ENCODE results near the gene MUSTN1.

Gene MUSTN1

DNA sequence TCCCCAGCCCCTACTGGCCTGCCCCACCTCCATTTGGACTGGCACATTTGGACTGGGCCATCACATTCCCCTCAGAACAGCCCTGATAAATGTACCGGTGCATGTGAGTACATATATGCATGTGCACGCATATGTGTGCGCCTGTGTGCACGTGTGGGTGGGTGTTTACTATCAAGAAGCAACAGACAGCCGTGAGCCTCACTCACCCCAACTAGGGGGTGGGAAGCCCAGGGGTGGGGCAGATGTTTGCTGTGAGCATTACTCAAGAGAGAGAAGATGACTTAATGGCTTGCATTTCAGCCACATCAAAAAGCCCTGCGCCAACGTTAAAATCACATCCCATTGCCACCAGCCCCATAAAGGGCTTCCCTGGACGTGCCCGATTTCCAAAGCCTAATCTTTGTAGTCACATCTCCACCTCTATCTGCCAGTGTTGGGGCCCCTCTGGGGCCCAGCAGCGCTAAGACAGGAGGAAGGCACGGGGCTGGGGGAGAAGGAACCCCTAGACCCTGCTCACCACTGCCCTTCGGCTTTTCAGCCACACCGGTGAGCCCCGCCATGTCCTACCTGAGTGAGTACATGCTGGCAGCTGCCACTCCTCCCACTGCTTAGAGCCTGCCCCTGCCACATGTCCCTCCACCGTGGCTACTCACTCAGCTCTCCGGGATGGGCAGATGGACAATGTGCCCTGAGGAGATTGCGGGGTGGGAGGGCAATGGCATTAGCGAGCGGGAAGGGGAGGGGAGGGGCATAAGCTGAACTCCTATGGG, 29.4 kb downstream of the MUSTN1 start:
- no peak for DNase-seq (ENCODE audit: low read depth in 2 of 2)

DNA sequence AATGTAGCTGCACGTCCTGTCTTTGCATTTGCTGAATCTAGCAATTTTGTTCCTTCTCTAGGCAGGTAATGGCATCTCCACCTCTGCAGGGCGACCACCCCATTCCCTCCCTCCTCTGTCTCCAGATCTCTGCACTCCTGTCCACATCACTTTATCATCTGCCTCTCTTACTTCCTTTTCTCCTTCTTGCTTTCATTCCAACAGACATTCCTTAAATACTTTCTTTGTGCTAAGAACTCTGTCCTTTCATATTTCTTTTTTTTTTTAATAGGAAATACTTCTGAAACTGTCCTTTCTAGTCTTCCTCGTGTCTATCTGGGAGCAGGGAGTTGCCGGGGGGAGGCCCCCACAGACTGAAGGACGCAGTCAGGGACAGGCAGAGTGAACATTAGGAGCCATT, 33.0 kb downstream of the MUSTN1 start:
- DNase-seq (ENCODE audit: low read depth in 2 of 2) = no peak

DNA sequence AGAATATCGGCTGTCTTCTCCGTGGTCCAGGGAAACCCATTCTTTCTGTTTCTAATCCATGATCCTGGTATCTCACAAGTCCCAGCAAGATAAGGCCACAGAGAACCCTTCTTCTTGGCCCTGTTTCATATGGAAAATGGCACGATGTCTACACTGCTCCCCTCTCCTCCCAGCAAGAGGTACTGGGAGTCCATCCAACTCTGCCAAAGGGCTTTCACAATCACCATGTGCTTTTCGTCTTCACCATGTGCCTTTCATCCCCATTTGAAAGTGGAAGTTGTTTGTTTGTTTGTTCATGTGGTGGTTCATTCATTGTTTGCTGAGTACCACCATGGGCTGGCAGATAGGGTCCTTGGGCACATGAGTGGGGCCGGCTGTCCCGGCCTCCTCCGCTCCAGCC, 34.7 kb downstream of the MUSTN1 start:
- no peak for DNase-seq (ENCODE audit: low read depth in 2 of 2)

DNA sequence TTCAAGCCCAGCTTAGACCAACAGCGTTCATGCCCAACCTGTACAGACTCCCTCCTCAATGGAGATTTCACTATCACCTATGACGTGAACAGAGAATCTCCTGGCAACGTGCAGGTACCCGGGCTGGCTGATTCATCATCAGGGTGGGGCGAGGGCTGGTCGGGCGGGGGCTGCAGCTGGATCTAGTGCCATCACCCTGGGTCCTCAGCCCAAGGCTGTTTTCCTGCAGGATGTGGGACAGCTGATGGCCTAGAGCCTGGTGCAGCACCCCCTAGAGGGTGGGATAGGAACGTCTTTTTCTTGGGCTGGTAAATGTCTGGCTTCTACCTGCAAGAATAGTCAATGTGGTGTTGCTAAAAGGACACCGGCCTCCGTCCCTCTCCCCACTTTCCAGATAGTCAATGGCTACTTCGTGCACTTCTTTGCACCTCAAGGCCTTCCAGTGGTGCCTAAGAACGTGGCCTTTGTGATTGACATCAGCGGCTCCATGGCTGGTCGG, 35.8 kb downstream of the MUSTN1 start:
- no peak for DNase-seq (ENCODE audit: low read depth in 2 of 2)

DNA sequence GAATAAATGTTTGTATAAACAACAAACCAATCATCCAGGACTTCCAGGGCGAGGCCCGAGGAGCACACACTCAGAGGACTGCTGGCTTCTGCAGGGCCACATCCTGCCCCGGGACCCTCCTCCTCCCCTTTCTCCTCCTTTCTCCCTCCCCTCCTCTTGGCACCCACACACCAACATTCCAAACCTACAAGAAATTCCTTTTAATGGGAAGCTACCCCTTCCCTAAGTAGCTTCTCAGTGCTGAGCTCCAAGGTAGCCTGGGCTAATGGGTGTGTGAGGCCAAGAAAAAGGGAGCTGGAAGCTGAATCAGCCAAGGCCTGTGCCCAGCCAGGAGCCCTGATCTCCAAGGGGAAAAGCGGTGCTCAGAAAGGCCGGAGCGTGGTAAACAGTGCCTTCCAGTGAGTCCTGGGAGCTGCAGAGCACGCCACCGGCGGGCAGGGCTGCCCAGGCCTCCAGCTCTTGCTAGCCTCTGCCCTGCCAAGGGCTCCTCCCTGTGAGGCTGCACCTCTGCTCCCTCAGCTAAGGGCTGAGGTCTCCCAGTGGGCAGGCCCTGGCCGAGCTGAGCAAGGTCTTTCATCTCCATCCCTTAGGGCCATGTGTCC, 36.3 kb downstream of the MUSTN1 start:
- no peak for DNase-seq (ENCODE audit: low read depth in 2 of 2)

DNA sequence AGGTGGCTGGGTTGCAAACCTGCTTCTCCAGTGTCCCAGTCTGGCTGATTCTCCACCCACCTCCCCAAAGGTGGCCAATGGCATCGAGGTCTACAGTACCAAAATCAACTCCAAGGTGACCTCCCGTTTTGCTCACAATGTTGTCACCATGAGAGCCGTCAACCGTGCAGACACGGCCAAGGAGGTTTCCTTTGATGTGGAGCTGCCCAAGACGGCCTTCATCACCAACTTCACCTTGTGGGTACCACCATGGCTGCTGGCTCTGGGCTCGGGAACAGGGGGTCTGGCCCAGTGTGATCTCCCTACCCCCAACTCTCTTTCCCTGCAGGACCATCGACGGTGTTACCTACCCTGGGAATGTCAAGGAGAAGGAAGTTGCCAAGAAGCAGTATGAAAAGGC, 38.4 kb downstream of the MUSTN1 start:
- DNase-seq (ENCODE audit: low read depth in 2 of 2) = no peak

DNA sequence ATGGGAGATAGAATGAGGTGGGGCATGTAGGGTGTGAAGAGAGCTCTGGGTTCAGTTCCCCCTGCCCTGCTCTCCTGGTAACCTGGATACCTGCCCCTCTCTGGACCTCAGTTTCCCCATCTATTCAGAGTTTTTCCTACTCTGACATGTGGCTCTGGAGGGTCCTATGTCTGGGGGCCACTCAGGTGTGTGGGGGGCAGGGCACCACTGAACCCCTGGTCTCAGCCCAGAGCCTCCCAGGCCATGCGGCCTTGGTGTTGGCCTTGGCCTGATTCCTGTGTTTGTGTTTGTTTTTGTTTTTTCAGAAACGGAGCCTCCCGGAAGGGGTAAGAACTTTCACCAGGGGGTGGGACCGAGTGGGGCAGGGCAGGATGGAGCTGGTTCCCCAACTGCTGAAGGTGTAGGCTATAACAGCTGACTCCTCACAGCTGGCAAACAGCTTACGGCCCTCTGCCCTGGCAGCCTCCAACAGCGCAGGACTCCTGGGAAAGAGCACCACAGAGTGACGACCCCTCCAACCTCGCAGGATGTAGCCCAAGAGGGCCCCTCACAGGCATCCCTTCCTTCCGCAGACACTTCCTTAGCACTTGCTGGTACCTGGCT, 39.4 kb downstream of the MUSTN1 start:
- DNase-seq (ENCODE audit: low read depth in 2 of 2) = no peak

DNA sequence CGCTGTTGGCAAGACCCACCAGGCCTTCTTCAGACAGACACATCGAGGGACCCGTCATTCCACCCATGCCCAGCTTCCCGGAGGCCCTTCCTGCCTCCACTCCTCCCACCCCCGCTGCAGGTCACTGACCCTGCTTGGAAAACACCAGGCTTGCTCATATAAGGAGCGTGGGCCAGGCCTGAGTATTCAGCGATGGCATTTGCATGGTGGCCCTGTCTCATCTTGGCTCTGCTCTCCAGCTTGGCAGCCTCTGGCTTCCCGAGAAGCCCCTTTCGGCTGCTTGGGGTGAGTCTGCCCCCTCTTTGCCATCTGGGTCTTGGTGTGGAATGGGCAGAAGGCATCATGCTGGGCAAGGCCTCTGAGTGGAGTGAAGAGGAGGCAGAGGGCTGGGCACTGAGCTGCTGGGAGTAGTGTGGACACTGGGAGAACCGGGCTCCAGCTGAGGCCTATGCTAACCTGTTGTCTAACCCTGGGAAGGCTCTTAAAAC, 40.2 kb downstream of the MUSTN1 start, which contains the start of gene ITIH3:
ITIH3 (plus strand) TSS at position 185 of the 488 bp plus-strand sequence; CDS start at position 193, 8 bp downstream.
- no peak for DNase-seq (ENCODE audit: low read depth in 2 of 2)

DNA sequence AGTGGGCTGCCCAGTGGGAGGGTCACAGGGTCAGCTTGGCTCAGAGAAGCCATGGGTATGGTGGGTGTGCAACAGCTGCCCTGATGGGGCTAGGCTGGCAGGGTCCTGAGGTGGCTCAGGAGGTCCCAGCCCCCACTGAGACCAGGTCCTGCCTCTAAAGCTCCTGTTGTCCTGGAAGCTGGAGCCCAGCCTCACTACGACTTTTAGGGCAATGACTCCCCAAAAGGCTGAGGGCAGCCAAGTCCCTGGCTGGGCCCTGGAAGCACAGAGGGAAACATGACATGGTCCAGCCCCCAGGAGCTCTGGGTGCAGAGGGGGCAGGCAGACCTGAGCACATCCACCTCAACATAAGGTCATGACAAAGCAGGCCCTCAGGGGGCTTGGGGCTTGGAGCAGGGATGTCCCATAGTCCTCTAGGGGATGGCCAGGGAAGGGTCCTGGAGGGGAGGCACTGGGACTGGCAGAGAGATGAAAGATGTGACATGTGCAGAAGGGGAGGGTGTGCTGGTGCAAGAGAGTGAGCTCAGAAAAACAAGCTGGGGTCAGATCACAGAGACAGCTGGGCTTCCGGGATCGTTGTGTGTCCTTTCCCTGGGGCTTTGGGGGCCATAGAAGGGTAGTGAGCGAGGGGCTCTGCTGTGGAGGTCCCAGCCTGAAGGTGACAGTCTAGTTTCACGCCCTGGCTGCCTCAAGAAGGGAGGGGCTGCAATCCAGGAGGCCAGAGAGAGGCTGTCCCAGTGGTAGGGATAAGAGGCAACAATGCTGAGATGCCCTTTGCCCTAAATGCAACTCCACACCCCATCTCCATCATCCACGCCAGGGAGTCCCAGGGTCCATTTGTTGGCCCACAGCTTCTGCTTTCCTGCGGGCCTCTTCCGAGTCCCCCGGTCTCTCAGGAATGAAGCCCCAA, 40.9 kb downstream of the MUSTN1 start:
- no peak for DNase-seq (ENCODE audit: low read depth in 2 of 2)

DNA sequence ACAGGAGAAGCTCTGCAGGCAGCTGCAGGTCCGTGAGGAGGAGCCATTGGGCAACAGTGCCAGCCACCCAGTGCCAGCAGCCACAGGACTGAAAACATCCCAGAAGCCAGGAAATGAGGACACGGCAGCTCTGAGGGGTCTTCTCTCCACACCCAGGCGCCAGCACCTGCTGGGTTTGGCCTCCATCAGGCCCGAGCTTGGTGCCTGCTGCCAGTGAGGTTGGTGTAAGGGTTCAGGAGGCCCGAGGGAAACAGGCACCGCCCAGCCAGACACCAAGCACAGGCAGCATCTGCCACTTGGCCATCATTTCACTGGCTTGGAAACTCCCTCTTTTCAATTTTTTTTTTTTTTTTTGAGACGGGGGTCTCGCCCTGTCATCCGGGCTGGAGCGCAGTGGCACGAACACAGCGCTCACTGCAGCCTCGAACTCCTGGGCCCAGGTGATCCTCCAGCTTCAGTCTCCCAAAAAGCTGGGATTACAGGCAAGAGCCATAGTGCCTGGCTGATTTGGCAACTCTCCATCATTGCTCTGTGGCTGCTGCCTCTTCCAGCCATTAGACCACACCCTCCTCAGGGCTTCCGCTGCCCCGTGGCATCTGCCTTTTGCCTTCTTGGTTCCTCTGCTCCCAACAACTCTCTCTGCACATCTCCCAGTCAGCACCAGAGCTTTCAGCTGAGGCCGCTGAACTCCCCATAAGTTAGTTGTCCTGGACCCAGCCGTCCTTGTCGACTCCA, 41.7 kb downstream of the MUSTN1 start:
- no peak for DNase-seq (ENCODE audit: low read depth in 2 of 2)

DNA sequence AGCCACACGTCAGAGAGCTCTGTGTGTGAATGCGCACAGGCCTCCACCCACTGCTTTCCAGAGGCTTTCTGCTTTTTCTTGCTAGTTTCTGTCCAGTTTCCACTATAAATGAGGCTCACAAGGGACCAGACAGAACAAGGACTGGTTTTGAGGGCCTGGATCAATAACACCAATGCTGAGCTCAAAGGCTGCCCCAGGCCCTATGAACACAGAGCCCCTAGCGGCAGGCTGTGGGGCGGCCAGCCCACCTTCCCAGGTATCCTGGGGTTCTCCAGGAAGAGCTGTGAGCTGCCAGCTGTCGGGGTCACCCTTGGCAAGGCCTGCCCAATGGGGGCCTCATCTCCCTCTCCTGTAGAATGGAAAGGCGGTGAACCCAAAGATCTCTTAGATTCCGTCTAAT, 42.4 kb downstream of the MUSTN1 start:
- DNase-seq (ENCODE audit: low read depth in 2 of 2) = no peak

DNA sequence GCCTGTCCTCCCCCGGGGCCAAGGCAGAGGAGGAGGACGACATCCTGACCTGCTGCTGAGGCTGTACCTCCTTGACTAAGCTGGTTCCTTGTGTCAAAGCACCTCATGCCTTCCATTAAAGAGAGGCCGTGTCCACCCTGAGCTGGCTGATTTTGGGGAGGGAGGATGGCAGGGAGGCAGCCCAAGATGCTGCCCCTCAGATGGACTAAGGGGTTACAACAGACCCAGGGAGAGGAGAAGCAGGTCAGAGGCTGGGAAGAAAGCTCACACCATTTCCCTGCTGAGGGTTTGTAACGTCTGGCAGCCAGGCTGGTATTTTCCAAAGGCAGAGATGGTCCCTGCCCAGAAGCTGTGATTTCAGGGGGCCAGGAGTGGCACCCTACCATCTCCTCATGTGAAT, 42.9 kb downstream of the MUSTN1 start:
- no peak for DNase-seq (ENCODE audit: low read depth in 2 of 2)

DNA sequence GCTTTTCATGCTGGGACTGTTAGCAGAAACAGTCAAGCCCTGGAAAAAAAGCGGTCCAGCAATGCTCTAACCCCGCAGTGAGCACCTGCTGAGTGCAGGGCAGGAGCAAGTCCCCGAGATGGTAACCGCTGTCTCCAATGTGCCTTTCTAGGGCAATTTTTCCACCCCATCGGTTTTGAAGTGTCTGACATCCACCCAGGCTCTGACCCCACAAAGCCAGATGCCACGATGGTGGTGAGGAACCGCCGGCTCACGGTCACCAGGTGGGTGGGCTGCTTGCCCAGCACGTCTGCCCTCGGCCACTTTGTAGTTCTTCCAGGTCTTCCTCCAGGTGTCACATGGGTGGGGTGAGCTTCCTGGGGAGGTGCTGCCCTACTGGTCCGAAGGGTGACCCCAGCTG, 43.5 kb downstream of the MUSTN1 start:
- DNase-seq (ENCODE audit: low read depth in 2 of 2) = no peak

DNA sequence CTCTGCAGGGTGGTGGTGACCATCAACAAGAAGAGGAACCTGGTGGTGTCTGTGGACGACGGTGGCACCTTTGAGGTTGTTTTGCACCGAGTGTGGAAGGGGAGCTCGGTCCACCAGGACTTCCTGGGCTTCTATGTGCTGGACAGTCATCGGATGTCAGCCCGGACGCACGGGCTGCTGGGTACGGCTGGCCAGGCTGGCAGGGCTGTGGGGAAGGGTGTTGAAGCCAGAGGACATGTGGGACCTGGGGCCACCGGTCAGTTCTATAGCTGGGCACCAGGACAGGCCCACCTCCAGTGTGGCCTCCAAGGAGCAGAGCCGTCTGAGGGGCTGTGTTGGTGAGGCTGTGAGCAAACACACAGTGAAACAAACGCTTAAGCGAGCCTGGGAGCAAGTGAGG, 44.1 kb downstream of the MUSTN1 start:
- no peak for DNase-seq (ENCODE audit: low read depth in 2 of 2)

DNA sequence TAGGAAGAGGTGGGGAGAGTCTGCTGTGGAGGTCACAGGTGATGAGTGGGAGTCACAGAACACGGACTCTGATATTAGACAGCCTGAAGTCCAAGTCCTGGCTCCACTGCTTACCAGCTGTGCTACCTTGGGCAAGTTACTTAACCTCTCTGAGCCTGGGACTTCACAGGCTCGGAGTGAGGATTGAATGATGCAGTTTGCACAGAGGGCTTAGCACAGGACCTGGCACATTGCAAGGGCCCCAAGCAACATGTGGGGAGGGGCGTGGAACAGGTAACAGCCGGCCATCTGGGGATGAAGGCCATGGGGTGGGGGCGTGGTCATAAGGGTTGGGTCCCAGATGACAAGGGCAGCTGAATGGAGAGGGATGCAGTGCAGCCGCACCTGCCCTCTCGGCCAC, 44.5 kb downstream of the MUSTN1 start:
- no peak for DNase-seq (ENCODE audit: low read depth in 2 of 2)

DNA sequence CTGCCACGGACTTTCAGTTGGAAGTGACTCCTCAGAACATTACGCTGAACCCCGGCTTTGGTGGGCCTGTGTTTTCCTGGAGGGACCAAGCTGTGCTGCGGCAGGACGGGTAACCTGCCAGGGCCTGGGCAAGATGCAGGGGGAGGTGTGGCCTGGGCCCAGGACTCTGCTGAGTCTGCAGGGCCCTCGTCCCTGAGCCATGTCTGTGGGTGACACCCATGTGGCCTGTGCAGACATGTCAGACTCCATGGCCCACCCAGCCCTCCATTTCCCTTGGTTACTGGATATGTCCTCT, 45.1 kb downstream of the MUSTN1 start:
- no peak for DNase-seq (ENCODE audit: low read depth in 2 of 2)

DNA sequence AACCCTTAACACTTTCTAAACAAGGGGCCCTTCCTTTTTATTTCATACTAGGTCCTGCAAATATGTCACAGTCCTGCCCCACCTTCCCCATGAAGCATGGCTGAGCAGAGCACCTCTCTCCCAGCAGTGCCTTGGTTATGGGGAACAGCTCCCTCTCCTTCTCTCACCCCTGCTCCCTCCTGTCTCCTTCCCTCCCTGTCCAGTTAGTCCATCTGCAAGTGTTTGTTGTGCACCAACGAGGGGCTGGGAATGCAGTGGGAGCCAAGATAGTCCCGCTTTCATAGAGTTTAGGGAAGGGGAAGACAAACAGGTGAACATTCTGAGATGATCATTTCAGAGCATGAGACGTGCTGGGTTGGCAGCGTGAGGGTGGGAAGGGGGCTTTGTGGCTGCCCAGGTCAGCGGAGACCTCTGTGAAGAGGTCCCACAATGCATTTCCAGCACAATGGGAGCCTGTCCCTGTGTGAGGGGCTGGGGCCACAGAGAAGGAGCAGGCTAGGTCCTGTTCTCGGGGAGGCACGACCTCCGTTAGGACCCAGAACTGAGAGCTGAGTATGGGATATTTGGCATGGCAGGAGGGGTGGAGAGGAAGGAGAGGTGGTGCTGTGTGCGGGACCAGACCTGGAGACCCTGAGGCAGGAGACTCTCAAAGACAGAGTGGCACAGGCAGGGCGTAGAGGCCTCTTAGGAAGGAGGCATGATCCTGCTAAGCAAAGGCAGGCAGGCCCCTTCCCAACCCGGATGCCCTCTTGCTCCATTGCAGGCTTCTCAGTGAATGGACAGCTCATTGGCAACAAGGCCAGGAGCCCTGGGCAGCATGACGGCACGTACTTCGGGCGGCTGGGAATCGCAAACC, 45.7 kb downstream of the MUSTN1 start:
- no peak for DNase-seq (ENCODE audit: low read depth in 2 of 2)

DNA sequence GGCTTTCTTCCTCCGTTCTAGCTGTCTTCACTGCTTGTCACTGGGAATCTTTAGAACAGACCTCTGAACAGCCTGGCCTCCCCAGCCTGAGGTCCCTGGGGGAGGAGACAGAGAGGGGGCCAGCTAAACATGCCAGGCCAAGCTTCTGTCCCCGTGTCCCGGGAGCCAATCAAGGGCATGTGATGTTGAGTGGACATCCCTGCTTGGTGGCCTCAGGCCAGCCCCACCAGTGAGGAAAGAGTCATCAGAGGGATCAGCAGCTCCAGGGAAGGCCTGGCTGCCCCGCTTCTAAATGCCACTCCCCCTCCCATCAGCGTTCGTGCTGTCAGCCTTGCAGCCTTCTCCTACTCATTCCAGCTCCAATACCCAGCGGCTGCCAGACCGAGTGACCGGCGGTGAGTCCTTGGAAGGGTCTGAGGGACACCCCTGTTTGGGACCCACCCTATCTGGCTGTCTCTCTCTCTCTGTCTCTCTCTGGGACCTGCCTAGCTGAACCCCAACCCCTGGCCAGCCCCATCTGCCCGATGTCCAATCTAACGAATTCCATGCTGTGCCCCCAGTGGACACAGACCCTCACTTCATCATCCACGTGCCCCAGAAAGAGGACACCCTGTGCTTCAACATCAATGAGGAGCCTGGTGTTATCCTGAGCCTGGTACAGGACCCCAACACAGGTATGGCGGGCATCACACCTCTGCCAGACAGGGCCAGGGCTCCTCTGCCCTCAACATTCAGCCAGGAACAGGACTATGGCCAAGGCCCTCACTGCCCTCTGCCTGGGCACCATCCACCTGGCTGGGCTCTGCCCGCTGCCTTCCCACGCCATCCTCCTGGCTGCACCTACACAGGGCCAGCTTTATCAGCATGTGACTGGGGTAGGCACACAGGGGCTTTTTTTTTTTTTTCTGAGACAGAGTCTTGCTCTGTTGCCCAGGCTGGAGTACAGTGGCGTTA, 46.9 kb downstream of the MUSTN1 start:
- no peak for DNase-seq (ENCODE audit: low read depth in 2 of 2)

DNA sequence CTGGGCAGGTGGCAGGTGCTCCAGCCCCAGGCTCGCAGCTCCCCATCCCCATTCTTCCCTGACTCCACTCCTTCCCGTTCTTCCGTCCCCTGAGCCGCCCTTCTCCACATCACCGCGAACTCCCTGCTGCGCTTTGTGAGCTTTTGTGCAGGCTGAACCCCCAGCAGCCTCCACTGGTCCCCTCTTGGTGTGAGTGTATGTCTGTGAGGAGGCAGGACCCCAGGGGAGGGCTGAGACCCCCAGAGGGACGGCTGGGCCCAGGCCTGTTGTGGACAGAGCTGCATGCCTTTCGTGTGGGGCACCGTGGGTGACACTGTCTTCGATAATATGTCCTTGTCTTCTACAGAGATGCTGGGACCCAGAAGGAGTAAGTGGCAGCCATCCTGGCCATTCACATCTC, 47.6 kb downstream of the MUSTN1 start:
- no peak for DNase-seq (ENCODE audit: low read depth in 2 of 2)
